GM06990 (cell line): ENCODE data around the gene MARCHF6.
"Not testable (repeated sequence)": the region's sequence is repeated elsewhere in the genome, so short reads cannot be mapped to it uniquely, and the experiment has no call there.

Source experiments
- DNase-seq: peaks from one replicate; pipeline ENCODE4 v3.0.0-alpha.2; 2011; ENCODE audit not compliant: insufficient read length; ENCODE audit errors: extremely low read depth
- H3K27me3 ChIP-seq: replicated peaks from 2 replicates; pipeline ENCODE4 v1.6.0; 2011; ENCODE audit warnings: low read length; ENCODE audit not compliant: control insufficient read depth, insufficient read depth
- H3K36me3 ChIP-seq: 2 replicates; pipeline ENCODE4 v1.5.1; 2011; ENCODE audit warnings: low read length; ENCODE audit not compliant: control insufficient read depth, insufficient read depth
- H3K4me3 ChIP-seq: replicated peaks from 2 replicates; pipeline ENCODE4 v1.5.1; 2011; ENCODE audit warnings: low read depth, mild to moderate bottlenecking, control low read depth, low read length
- CTCF ChIP-seq: IDR thresholded peaks from 2 replicates; pipeline ENCODE4 v1.5.1; 2011; ENCODE audit warnings: low read length, control low read depth, mild to moderate bottlenecking, inconsistent platforms; ENCODE audit not compliant: insufficient read depth, poor library complexity, severe bottlenecking

MARCHF6 gene

GRCh38 chr5:10376544-10376943 is 23.0 kb downstream of the MARCHF6 start:
- TF ChIP-seq CTCF, result no peak
- no peak for DNase-seq
- H3K36me3 ChIP-seq, result peaks cover 3% of the 10 kb centered on the region
- H3K27me3 ChIP-seq, result no peaks in the 10 kb centered on the region
- no peak overlapping the region for H3K4me3 ChIP-seq

DNA sequence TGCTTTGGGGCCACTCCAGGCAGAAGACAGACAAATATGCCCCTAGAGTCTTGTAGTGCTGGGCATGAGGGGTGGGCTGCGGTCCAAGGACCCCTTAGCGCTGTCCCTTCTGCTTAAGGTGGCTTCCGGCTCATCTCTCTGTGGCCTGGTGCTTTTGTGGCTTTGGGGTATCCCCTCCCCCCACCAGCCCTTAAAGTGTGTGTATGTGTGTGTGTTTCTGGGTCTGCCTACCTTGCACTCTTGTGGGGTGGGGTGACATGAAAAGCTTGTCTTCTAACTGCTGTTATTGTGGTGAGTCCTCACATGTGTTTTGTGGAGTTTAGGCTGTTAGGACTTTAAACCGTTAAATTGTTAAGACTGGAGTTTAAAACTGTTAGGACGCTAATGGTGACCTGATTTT is 23.6 kb downstream of the MARCHF6 start:
- no peak for TF ChIP-seq CTCF
- Histone ChIP-seq H3K36me3 (peaks cover 3% of the 10 kb centered on the region), H3K27me3 (no peaks in the 10 kb centered on the region), H3K4me3 (no peak overlapping the region)
- DNase-seq, result no peak

GRCh38 chr5:10381803-10382202 is 28.3 kb downstream of the MARCHF6 start:
- Histone ChIP-seq H3K27me3 (no peaks in the 10 kb centered on the region), H3K36me3 (no peaks in the 10 kb centered on the region; the same call in none of the 2 replicates), H3K4me3 (no peak overlapping the region)
- TF ChIP-seq CTCF, result no peak
- no peak for DNase-seq

DNA sequence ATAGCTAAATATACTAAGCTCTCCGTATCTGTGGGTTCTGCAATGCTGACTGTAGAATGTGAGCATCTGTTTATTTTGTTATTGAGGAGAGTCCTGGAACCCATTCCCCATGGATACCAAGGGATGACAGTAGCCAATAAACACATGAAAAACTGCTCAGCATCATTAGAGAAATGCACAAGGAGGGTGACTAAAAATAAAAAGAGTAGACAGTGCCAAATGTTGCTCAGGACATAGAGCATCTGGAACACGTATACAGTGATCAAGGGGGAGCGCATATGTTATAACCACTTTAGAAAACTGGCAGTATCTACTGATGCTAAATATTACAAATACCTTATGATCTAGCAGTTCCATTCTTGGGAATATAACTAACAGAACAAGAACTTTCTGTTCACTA is 31.0 kb downstream of the MARCHF6 start:
- H3K4me3 ChIP-seq, result no peak overlapping the region
- no peak for DNase-seq
- no peak for TF ChIP-seq CTCF
- H3K36me3 ChIP-seq, result peaks cover 2% of the 10 kb centered on the region
- H3K27me3 ChIP-seq, result no peaks in the 10 kb centered on the region

DNA sequence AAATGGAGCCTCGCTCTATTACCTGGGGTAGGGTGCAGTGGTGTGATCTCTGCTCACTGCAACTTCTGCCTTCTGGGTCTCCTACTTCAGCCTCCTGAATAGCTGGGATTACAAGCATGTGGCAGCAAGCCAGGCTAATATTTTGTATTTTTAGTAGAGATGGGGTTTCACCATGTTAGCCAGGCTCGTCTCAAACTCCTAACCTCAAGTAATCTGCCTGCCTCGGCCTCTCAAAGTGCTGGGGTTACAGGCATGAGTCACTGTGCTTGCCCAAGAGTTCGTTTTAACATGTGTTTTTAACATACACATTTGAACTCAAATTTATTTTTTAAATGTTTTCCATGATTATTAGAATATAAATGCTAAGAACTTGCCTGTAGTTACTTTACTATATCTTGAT is 34.2 kb downstream of the MARCHF6 start:
- no peaks in the 10 kb centered on the region for H3K27me3 ChIP-seq
- DNase-seq, result no peak
- H3K4me3 ChIP-seq, result no peak overlapping the region
- no peak for TF ChIP-seq CTCF
- peaks cover 9% of the 10 kb centered on the region for H3K36me3 ChIP-seq

- TF ChIP-seq CTCF, result no peak
- H3K4me3 ChIP-seq, result no peak overlapping the region
- no peaks in the 10 kb centered on the region for H3K27me3 ChIP-seq
- peaks cover 14% of the 10 kb centered on the region for H3K36me3 ChIP-seq
- DNase-seq, result no peak
Observed at GRCh38 chr5:10391130-10391529, 37.6 kb downstream of the MARCHF6 start.

DNA sequence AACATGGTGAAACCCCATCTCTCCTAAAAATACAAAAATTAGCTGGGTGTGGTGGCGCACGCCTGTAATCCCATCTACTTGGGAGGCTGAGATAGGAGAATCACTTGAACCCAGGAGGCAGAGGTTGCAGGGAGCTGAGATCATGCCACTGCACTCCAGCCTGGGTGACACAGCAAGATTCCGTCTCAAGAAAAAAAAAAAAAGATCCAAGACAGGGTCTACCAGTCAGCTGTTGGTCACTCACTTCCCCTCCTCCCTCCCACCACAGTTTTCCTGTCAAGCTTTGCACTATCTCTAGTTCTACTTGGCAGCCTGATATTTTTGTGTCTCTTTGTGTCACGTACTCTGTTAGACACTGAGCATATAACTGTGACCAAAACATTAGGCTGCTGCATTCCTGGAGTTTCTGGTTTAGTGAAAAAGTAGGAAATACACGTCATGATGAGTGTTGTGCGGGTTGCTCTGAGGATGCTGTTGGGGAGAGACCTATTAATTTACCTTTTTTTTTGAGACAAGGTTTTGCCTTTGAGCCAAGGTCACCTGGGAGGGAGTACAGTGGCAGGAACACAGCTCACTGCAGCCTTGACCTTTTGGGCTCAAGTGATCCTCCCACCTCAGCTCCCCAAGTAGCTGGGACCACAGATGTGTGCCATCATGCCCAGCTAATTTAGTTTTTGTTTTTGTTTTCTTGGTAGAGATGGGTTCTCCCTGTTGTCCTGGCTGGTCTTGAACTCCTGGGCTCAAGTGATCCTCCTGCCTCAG is 39.3 kb downstream of the MARCHF6 start:
- peaks cover 18% of the 10 kb centered on the region for H3K36me3 ChIP-seq

More for the DNA sequence above, 39.3 kb downstream of the MARCHF6 start:
- DNase-seq, H3K27me3 ChIP-seq, H3K4me3 ChIP-seq: not testable (repeated sequence)
